PC-9 (cell line): ENCODE results near the gene PMAIP1. TPM values are rescaled to one million over a fixed set of nuclear protein-coding genes. Genes with fewer than 3 reads are reported as not detected.
A peak's percentile ranks its signal among the peaks of the same experiment; 100 is the strongest.

Experiments used
- BruUV-seq: library from RNA; stranded (reverse); fragments of 400-500 nt; replicated peaks from 2 replicates; lab custom pipeline; 2021; lab: Mats Ljungman, UMichigan
- CTCF ChIA-PET: fragments of 300-600 bp; sonication (Branson Sonifier 250); formaldehyde crosslinking; loops from one replicate; lab custom pipeline; 2022; ENCODE audit warnings: antibody characterized with exemption; lab: Charles Lee
- POLR2A ChIA-PET: fragments of 300-600 bp; sonication (Branson Sonifier 250); formaldehyde crosslinking; loops from one replicate; lab custom pipeline; 2022; ENCODE audit warnings: antibody characterized with exemption; ENCODE audit not compliant: unreplicated experiment; lab: Charles Lee
- DNase-seq, 2 experiments: peaks; one replicate each; pipeline versions ENCODE4 v3.0.0 to v3.0.0-alpha.2; 2015 to 2022; ENCODE audit warnings: mixed read lengths in 1 of 2
- H2AFZ ChIP-seq: fragments of 200-600 bp; sonication (generic); 2 replicates; pipeline ENCODE4 v1.8.1; 2017; ENCODE audit warnings: antibody characterized with exemption
- H3F3A ChIP-seq: fragments of 200-600 bp; sonication (generic); 2 replicates; pipeline ENCODE4 v1.8.1; 2017; ENCODE audit warnings: antibody characterized with exemption, mild to moderate bottlenecking, low read depth; ENCODE audit not compliant: insufficient read depth
- H3K27ac ChIP-seq: fragments of 200-600 bp; sonication (generic); 2 replicates; pipeline ENCODE4 v1.6.1; 2016; ENCODE audit warnings: mixed run types
- H3K27me3 ChIP-seq: fragments of 200-600 bp; sonication (generic); 2 replicates; pipeline ENCODE4 v1.6.1; 2016; ENCODE audit warnings: low read depth, mixed run types; ENCODE audit not compliant: insufficient read depth
- H3K36me3 ChIP-seq: fragments of 200-600 bp; sonication (generic); 2 replicates; pipeline ENCODE4 v1.6.1; 2016; ENCODE audit warnings: low read depth, mixed run types
- H3K4me1 ChIP-seq: fragments of 200-600 bp; sonication (generic); replicated peaks from 2 replicates; pipeline ENCODE4 v1.6.1; 2016; ENCODE audit warnings: mixed run types; ENCODE audit not compliant: insufficient read depth
- H3K4me2 ChIP-seq: fragments of 200-600 bp; sonication (generic); 2 replicates; pipeline ENCODE4 v1.6.1; 2017; ENCODE audit warnings: mixed run types
- H3K4me3 ChIP-seq: fragments of 200-600 bp; sonication (generic); 2 replicates; pipeline ENCODE4 v1.6.1; 2016; ENCODE audit warnings: mixed run types
- H3K79me2 ChIP-seq: fragments of 200-600 bp; sonication (generic); 2 replicates; pipeline ENCODE4 v1.6.1; 2017; ENCODE audit warnings: low read depth, mixed run types
- H3K9me2 ChIP-seq: fragments of 200-600 bp; sonication (generic); 2 replicates; pipeline ENCODE4 v1.8.1; 2017; ENCODE audit warnings: mild to moderate bottlenecking; ENCODE audit not compliant: insufficient read depth
- H3K9me3 ChIP-seq: fragments of 200-600 bp; sonication (generic); 2 replicates; pipeline ENCODE4 v1.8.1; 2016; ENCODE audit warnings: low read depth; ENCODE audit not compliant: insufficient read depth
- H4K20me1 ChIP-seq: fragments of 200-600 bp; sonication (generic); 2 replicates; pipeline ENCODE4 v1.8.1; 2017; ENCODE audit not compliant: insufficient read depth
- CTCF ChIP-seq: fragments of 200-600 bp; sonication (generic); conservative IDR thresholded peaks from 2 replicates; pipeline ENCODE4 v1.6.1; 2017; ENCODE audit warnings: mixed run types, antibody characterized with exemption, mild to moderate bottlenecking, moderate library complexity
- EZH2 ChIP-seq: fragments of 200-600 bp; sonication (generic); IDR thresholded peaks from 2 replicates; pipeline ENCODE4 v1.8.0; 2017; ENCODE audit warnings: antibody characterized with exemption, low read depth
- intact Hi-C: fragments of 100-400 bp; cut with micrococcal nuclease; formaldehyde crosslinking; loops from one replicate; pipeline ENCODE4 v1.10.0; 2022; ENCODE audit not compliant: unreplicated experiment
- total RNA-seq: library from RNA; stranded (reverse); gene quantifications from 2 replicates; pipeline ENCODE4 v1.2.3, GENCODE V29; 2021

PMAIP1 gene
- total RNA-seq, 1 experiment from 2014 or later, result 16.5 TPM

GRCh38 chr18:59911600-59911999, 11.8 kb downstream of the PMAIP1 start:
- no peak for TF ChIP-seq CTCF
- TF ChIP-seq EZH2, result no peak
- ChIA-PET CTCF (no interaction called here), POLR2A (no interaction called here)
- Histone ChIP-seq H3K4me3 (no peak overlapping the region), H3K36me3 (no peaks in the 10 kb centered on the region), H3K79me2 (no peaks in the 10 kb centered on the region), H3K9me3 (peaks cover 4% of the 10 kb centered on the region), H3K9me2 (no peaks in the 10 kb centered on the region), H3F3A (peaks cover 29% of the 10 kb centered on the region), H3K4me1 (peaks cover 55% of the 10 kb centered on the region), H3K27me3 (no peaks in the 10 kb centered on the region), H2AFZ (no peak overlapping the region), H4K20me1 (no peaks in the 10 kb centered on the region), H3K27ac (no peak overlapping the region), H3K4me2 (no peak overlapping the region)
- no peak for DNase-seq
- BruUV-seq, result no TSS peak
- intact Hi-C loops, result no loop called here

DNA sequence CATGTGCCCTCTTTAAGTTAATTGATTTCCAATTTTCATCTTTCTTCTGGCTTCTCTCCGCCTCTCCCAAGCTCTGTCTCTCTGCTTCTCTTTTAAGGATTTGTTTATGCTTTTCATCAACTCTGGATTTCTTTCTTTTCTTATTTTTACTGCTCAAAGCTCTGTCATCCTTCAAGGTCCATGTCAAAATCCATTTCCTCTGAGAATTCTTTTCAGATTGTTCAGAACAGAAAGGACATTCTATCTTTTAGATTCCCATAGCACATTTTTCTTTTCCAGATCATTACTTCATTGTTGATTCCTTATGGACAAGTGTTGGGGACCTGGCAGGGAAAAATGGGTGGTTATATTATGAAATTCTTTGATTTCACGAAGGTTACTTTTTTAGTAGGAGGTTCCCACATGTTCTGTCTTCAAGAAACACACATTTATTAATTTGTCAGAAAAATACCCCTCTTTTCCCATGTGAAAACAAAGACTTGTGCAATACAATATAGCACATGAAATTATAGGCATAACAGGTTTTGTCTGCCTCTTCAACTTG, 12.3 kb downstream of the PMAIP1 start:
- no peak for DNase-seq
- Histone ChIP-seq H2AFZ (no peak overlapping the region), H3K4me2 (no peak overlapping the region), H3K4me3 (no peak overlapping the region), H3K36me3 (no peaks in the 10 kb centered on the region), H3K9me3 (peaks cover 4% of the 10 kb centered on the region), H3K27ac (no peak overlapping the region), H3K9me2 (no peaks in the 10 kb centered on the region), H3K27me3 (no peaks in the 10 kb centered on the region), H3K79me2 (no peaks in the 10 kb centered on the region), H3F3A (peaks cover 34% of the 10 kb centered on the region), H3K4me1 (peaks cover 60% of the 10 kb centered on the region), H4K20me1 (no peaks in the 10 kb centered on the region)
- intact Hi-C loops, result no loop called here
- BruUV-seq, result no TSS peak
- no peak for TF ChIP-seq CTCF
- no peak for TF ChIP-seq EZH2
- CTCF ChIA-PET, result interaction anchor here (0.6 kb wide), 1 partner anchor 34 kb away, joined by 8 read pairs; no protein-coding TSS in a partner anchor
- POLR2A ChIA-PET, result no interaction called here

DNA sequence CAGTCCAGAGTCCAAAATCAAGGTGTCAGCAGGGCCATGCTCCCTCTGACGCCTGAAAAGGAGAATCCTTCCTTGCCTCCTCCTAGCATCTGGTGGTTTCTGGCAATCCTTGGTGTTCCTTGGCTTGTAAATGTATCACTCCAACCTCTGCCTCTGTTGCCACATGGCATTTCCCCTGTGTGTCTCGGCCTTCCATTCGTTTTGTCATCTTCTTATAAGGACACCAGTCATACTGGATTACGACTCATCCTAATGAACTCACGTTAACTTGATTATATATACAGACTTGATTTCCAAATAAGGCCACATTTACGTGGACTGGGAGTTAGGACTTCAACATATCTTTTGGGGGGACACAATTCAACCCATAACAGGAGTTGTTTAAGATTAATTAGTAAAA, 15.8 kb downstream of the PMAIP1 start:
- peaks cover 65% of the 10 kb centered on the region for H3K4me1 ChIP-seq
- H3K36me3 ChIP-seq, result no peaks in the 10 kb centered on the region
- H3F3A ChIP-seq, result peaks cover 43% of the 10 kb centered on the region
- CTCF ChIA-PET, result no interaction called here
- POLR2A ChIA-PET, result no interaction called here
- no peak overlapping the region for H3K4me2 ChIP-seq
- no peaks in the 10 kb centered on the region for H3K9me2 ChIP-seq
- no TSS peak for BruUV-seq
- no peak for TF ChIP-seq CTCF
- no peak for TF ChIP-seq EZH2
- intact Hi-C loops, result loop anchor here (5.0 kb wide), 1 partner anchor 73 kb away; no protein-coding TSS in a partner anchor
- peaks cover 4% of the 10 kb centered on the region for H3K9me3 ChIP-seq
- H3K27ac ChIP-seq, result peak overlapping the region; percentile 94
- H2AFZ ChIP-seq, result no peak overlapping the region
- H3K27me3 ChIP-seq, result no peaks in the 10 kb centered on the region
- no peaks in the 10 kb centered on the region for H3K79me2 ChIP-seq
- H3K4me3 ChIP-seq, result no peak overlapping the region
- peak in 1 of 2 experiments; percentile 49 for DNase-seq
- no peaks in the 10 kb centered on the region for H4K20me1 ChIP-seq
